ENCODE results near the gene P2RY8. TPM values are rescaled to one million over a fixed set of nuclear protein-coding genes. Genes with fewer than 3 reads are reported as not detected.

Gene P2RY8
- total and polyA plus RNA-seq, 10 of the 15 experiments (the other 5 are each of a cell fraction or from before 2014, with no cell fraction given): 2.0 to 64.4 (median 36.5) TPM

DNA sequence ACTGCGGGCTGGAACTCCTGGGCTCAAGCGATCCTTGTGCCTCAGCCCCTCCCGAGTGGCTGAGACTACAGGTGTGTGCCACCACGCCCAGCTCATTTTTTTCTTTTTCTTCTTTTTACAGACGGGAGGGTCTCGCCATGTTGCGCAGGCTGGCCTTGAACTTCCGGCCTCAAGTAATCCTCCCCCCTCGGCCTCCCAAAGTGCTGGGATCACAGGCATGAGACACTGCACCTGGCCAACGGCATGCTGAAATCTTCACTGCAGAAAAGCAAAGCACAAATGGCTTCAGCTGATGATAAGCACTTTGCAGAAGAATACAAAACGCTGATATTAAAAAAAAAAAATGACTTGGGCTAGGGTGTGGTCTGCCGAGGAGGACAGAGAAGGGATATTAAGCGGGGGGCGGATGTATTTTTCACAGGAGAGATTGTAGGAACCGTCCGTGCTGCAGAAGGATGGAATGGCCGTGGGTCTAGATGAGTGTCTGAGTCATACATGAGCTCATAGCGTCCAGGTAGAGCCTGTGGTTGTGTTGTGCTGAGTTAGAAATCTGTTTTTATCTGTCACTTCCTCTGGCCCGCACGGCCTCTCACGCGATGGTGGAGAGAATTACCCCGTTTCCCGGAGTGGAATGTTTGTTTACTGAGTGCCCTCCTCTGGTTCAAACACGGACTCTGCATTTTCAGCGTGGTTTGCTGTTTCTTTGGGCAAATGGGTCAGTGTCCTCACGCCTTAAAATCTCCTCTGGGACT is 45.9 kb upstream of the P2RY8 start (continued):
- TF ChIP-seq EP300 (IDR thresholded peaks at IDR 0.05; ENCODE audit: borderline replicate concordance in 1 of 2, control insufficient read depth in 1 of 2, low read depth in 2 of 2, low read length in 2 of 2) (peak; percentile 46 to 69; a peak in 3 of 4 replicates), MTA3 (IDR thresholded peaks at IDR 0.05; ENCODE audit: borderline replicate concordance, low read length) (peak; percentile 64; the same call in 1 of the 2 replicates), RELA (IDR thresholded peaks at IDR 0.05; ENCODE audit: borderline replicate concordance, partially characterized antibody) (no peak), RFX5 (IDR thresholded peaks at IDR 0.05; ENCODE audit: low read depth, low read length) (no peak), KAT2A (conservative IDR thresholded peaks at IDR 0.05; ENCODE audit: control insufficient read depth, low read depth, low read length) (no peak), SMAD5 (IDR thresholded peaks at IDR 0.05; ENCODE audit: low read depth) (no peak), LARP7 (IDR thresholded peaks at IDR 0.05) (no peak), GATAD2B (conservative IDR thresholded peaks at IDR 0.05; ENCODE audit: low read depth) (no peak), ZBED1 (IDR thresholded peaks at IDR 0.05; ENCODE audit: borderline replicate concordance) (peak; percentile 52; the same call in 1 of the 2 replicates), EGR1 (IDR thresholded peaks at IDR 0.05; ENCODE audit: borderline replicate concordance in 1 of 2, low read depth in 2 of 2, low read length in 2 of 2) (no peak), ZNF384 (IDR thresholded peaks at IDR 0.05; ENCODE audit: borderline replicate concordance, low read depth, low read length) (no peak), HCFC1 (IDR thresholded peaks at IDR 0.05; ENCODE audit: low read length) (no peak), KLF5 (IDR thresholded peaks at IDR 0.05; ENCODE audit: partially characterized antibody) (no peak), ZZZ3 (IDR thresholded peaks at IDR 0.05; ENCODE audit: control insufficient read depth, insufficient read length, low read depth) (no peak), KDM1A (IDR thresholded peaks at IDR 0.05; ENCODE audit: borderline replicate concordance) (no peak), ZNF217 (IDR thresholded peaks at IDR 0.05) (no peak), NFYA (IDR thresholded peaks at IDR 0.05; ENCODE audit: borderline replicate concordance, low read depth, low read length) (no peak), RCOR1 (conservative IDR thresholded peaks at IDR 0.05; ENCODE audit: low read depth, low read length) (no peak), BCL11A (IDR thresholded peaks at IDR 0.05; ENCODE audit: low read depth, low read length) (peak; percentile 80; the same call in 1 of the 2 replicates), SMAD1 (IDR thresholded peaks at IDR 0.05; ENCODE audit: low read depth, partially characterized antibody) (no peak)
- TF ChIP-seq, protein P1, sequence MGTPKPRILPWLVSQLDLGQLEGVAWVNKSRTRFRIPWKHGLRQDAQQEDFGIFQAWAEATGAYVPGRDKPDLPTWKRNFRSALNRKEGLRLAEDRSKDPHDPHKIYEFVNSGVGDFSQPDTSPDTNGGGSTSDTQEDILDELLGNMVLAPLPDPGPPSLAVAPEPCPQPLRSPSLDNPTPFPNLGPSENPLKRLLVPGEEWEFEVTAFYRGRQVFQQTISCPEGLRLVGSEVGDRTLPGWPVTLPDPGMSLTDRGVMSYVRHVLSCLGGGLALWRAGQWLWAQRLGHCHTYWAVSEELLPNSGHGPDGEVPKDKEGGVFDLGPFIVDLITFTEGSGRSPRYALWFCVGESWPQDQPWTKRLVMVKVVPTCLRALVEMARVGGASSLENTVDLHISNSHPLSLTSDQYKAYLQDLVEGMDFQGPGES (IDR thresholded peaks at IDR 0.05): no peak
- TF ChIP-seq, protein P2, sequence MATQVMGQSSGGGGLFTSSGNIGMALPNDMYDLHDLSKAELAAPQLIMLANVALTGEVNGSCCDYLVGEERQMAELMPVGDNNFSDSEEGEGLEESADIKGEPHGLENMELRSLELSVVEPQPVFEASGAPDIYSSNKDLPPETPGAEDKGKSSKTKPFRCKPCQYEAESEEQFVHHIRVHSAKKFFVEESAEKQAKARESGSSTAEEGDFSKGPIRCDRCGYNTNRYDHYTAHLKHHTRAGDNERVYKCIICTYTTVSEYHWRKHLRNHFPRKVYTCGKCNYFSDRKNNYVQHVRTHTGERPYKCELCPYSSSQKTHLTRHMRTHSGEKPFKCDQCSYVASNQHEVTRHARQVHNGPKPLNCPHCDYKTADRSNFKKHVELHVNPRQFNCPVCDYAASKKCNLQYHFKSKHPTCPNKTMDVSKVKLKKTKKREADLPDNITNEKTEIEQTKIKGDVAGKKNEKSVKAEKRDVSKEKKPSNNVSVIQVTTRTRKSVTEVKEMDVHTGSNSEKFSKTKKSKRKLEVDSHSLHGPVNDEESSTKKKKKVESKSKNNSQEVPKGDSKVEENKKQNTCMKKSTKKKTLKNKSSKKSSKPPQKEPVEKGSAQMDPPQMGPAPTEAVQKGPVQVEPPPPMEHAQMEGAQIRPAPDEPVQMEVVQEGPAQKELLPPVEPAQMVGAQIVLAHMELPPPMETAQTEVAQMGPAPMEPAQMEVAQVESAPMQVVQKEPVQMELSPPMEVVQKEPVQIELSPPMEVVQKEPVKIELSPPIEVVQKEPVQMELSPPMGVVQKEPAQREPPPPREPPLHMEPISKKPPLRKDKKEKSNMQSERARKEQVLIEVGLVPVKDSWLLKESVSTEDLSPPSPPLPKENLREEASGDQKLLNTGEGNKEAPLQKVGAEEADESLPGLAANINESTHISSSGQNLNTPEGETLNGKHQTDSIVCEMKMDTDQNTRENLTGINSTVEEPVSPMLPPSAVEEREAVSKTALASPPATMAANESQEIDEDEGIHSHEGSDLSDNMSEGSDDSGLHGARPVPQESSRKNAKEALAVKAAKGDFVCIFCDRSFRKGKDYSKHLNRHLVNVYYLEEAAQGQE (IDR thresholded peaks at IDR 0.05; ENCODE audit: low read depth, low read length): no peak
- TF ChIP-seq, protein P3, sequence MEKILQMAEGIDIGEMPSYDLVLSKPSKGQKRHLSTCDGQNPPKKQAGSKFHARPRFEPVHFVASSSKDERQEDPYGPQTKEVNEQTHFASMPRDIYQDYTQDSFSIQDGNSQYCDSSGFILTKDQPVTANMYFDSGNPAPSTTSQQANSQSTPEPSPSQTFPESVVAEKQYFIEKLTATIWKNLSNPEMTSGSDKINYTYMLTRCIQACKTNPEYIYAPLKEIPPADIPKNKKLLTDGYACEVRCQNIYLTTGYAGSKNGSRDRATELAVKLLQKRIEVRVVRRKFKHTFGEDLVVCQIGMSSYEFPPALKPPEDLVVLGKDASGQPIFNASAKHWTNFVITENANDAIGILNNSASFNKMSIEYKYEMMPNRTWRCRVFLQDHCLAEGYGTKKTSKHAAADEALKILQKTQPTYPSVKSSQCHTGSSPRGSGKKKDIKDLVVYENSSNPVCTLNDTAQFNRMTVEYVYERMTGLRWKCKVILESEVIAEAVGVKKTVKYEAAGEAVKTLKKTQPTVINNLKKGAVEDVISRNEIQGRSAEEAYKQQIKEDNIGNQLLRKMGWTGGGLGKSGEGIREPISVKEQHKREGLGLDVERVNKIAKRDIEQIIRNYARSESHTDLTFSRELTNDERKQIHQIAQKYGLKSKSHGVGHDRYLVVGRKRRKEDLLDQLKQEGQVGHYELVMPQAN (conservative IDR thresholded peaks at IDR 0.05): no peak
